ENCODE results near the gene KMT2C.
A peak's percentile ranks its signal among the peaks of the same experiment; 100 is the strongest.
"Not testable (repeated sequence)": the region's sequence is repeated elsewhere in the genome, so short reads cannot be mapped to it uniquely, and the experiment has no call there.

Gene KMT2C

GRCh38 chr7:152299542-152300143, 136.2 kb downstream of the KMT2C start:
- not testable (repeated sequence) for DNase-seq

GRCh38 chr7:152292897-152293296, 142.9 kb downstream of the KMT2C start:
- DNase-seq = no peak

GRCh38 chr7:152286972-152287371, 148.8 kb downstream of the KMT2C start:
- not testable (repeated sequence) for DNase-seq

GRCh38 chr7:152286219-152286618, 149.6 kb downstream of the KMT2C start:
- not testable (repeated sequence) for DNase-seq

- DNase-seq = not testable (repeated sequence)
Observed at GRCh38 chr7:152284998-152285397, 150.8 kb downstream of the KMT2C start.

- not testable (repeated sequence) for DNase-seq
Observed at GRCh38 chr7:152277687-152278086, 158.1 kb downstream of the KMT2C start.

GRCh38 chr7:152270427-152270826, 165.4 kb downstream of the KMT2C start:
- peak; percentile 41 for DNase-seq

GRCh38 chr7:152266859-152267258, 168.9 kb downstream of the KMT2C start:
- not testable (repeated sequence) for DNase-seq

GRCh38 chr7:152264915-152265314, 170.9 kb downstream of the KMT2C start:
- not testable (repeated sequence) for DNase-seq

GRCh38 chr7:152262146-152262545, 173.7 kb downstream of the KMT2C start:
- DNase-seq = not testable (repeated sequence)

- DNase-seq = not testable (repeated sequence)
Observed at GRCh38 chr7:152259645-152260044, 176.2 kb downstream of the KMT2C start.

- not testable (repeated sequence) for DNase-seq
Observed at GRCh38 chr7:152247851-152248250, 188.0 kb downstream of the KMT2C start.

- not testable (repeated sequence) for DNase-seq
Observed at GRCh38 chr7:152245417-152245816, 190.4 kb downstream of the KMT2C start.

- not testable (repeated sequence) for DNase-seq
Observed at GRCh38 chr7:152243464-152243863, 192.3 kb downstream of the KMT2C start.

- DNase-seq = not testable (repeated sequence)
Observed at GRCh38 chr7:152241301-152241700, 194.5 kb downstream of the KMT2C start.

- not testable (repeated sequence) for DNase-seq
Observed at GRCh38 chr7:152236306-152236705, 199.5 kb downstream of the KMT2C start.

- peak; percentile 54 for DNase-seq
Observed at GRCh38 chr7:152234421-152234820, 201.4 kb downstream of the KMT2C start.

- DNase-seq = no peak
Observed at GRCh38 chr7:152231089-152231488, 204.7 kb downstream of the KMT2C start.

GRCh38 chr7:152219556-152219955, 216.2 kb downstream of the KMT2C start:
- DNase-seq = not testable (repeated sequence)

- DNase-seq = not testable (repeated sequence)
Observed at GRCh38 chr7:152208766-152209165, 227.0 kb downstream of the KMT2C start.

- not testable (repeated sequence) for DNase-seq
Observed at GRCh38 chr7:152204417-152204816, 231.4 kb downstream of the KMT2C start.

GRCh38 chr7:152203095-152203494, 232.7 kb downstream of the KMT2C start:
- no peak for DNase-seq

- peak; percentile 57 for DNase-seq
Observed at GRCh38 chr7:152202056-152202455, 233.7 kb downstream of the KMT2C start.

GRCh38 chr7:152200395-152200794, 235.4 kb downstream of the KMT2C start:
- no peak for DNase-seq

GRCh38 chr7:152196391-152196790, 239.4 kb downstream of the KMT2C start:
- DNase-seq = no peak
